ENCODE data around the gene PP2D1. TPM values are rescaled to one million over a fixed set of nuclear protein-coding genes. Genes with fewer than 3 reads are reported as not detected.

The PP2D1 gene
- total and polyA plus RNA-seq, 2 donors (not counting 1 experiment from before 2014, with no cell fraction given): not detected

DNA sequence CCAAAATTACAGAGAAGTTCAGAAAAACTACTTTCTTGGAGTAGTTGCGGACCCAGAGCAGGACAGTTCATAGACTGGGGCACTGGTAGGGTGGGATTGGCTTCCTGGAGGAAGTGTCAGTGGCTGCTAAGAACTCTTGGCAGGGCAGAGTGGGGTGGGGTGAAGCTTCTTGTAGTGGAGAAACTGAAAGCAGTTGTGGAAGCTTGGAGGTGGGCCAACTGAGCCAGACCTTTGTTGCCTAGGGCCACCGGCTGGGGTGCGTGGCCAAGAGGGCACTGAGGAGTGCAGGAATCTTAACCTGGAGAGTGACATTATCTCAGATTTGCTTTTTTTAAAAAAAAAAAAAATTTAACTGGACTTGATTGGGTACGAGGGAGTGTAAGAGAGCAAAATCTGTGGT lies 31.3 kb upstream of the PP2D1 start:
- peak overlapping the region; percentile 34 for H3K4me2 ChIP-seq (ENCODE audit: extremely low read depth, insufficient read depth, low read length)
- TF ChIP-seq, protein P1, sequence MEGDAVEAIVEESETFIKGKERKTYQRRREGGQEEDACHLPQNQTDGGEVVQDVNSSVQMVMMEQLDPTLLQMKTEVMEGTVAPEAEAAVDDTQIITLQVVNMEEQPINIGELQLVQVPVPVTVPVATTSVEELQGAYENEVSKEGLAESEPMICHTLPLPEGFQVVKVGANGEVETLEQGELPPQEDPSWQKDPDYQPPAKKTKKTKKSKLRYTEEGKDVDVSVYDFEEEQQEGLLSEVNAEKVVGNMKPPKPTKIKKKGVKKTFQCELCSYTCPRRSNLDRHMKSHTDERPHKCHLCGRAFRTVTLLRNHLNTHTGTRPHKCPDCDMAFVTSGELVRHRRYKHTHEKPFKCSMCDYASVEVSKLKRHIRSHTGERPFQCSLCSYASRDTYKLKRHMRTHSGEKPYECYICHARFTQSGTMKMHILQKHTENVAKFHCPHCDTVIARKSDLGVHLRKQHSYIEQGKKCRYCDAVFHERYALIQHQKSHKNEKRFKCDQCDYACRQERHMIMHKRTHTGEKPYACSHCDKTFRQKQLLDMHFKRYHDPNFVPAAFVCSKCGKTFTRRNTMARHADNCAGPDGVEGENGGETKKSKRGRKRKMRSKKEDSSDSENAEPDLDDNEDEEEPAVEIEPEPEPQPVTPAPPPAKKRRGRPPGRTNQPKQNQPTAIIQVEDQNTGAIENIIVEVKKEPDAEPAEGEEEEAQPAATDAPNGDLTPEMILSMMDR (conservative IDR thresholded peaks at IDR 0.05 in 1 of 2, IDR thresholded peaks at IDR 0.05 in 1 of 2; ENCODE audit: low read depth in 1 of 2, low read length in 2 of 2): no peak
- no peak for TF ChIP-seq EZH2 (IDR thresholded peaks at IDR 0.05; ENCODE audit: low read length, missing control alignments)
- no peaks in the 10 kb centered on the region for H3K36me3 ChIP-seq (ENCODE audit: control insufficient read depth, insufficient read depth, low read length)
- H3K27ac ChIP-seq (ENCODE audit: insufficient read depth, low read length): peak overlapping the region; percentile 38
- DNase-seq (ENCODE audit: low read depth in 2 of 2): peak; percentile 19 to 61
- H3K4me3 ChIP-seq (replicated peaks in 1 of 4; ENCODE audit: control extremely low read depth in 1 of 4, insufficient read depth in 1 of 4, low read depth in 3 of 4, low read length in 4 of 4): peak overlapping the region in 1 of 4 experiments; percentile 3
- H4K20me1 ChIP-seq (ENCODE audit: control insufficient read depth, extremely low read depth, insufficient read depth, low read length): no peaks in the 10 kb centered on the region
- H3K9ac ChIP-seq (ENCODE audit: insufficient read depth, low read length): no peak overlapping the region
- H3K79me2 ChIP-seq (ENCODE audit: control insufficient read depth, insufficient read depth, low read length): no peaks in the 10 kb centered on the region
- peaks cover 11% of the 10 kb centered on the region for H3K4me1 ChIP-seq (ENCODE audit: control insufficient read depth, extremely low read depth, insufficient read depth, low read length)
- no peak overlapping the region for H2AFZ ChIP-seq (ENCODE audit: low read length)
- no peaks in the 10 kb centered on the region for H3K27me3 ChIP-seq (ENCODE audit: control insufficient read depth, insufficient read depth, low read length)
- no peaks in the 10 kb centered on the region for H3K9me3 ChIP-seq (ENCODE audit: control insufficient read depth, insufficient read depth, low read depth, low read length)

- no peak overlapping the region for H2AFZ ChIP-seq (ENCODE audit: low read length)
- H3K79me2 ChIP-seq (ENCODE audit: control insufficient read depth, insufficient read depth, low read length): no peaks in the 10 kb centered on the region
- H3K4me2 ChIP-seq (ENCODE audit: extremely low read depth, insufficient read depth, low read length): no peak overlapping the region
- peaks cover 7% of the 10 kb centered on the region for H3K4me1 ChIP-seq (ENCODE audit: control insufficient read depth, extremely low read depth, insufficient read depth, low read length)
- H4K20me1 ChIP-seq (ENCODE audit: control insufficient read depth, extremely low read depth, insufficient read depth, low read length): no peaks in the 10 kb centered on the region
- H3K27me3 ChIP-seq (ENCODE audit: control insufficient read depth, insufficient read depth, low read length): no peaks in the 10 kb centered on the region
- no peak for DNase-seq (ENCODE audit: low read depth in 2 of 2)
- H3K9ac ChIP-seq (ENCODE audit: insufficient read depth, low read length): no peak overlapping the region
- no peak overlapping the region for H3K27ac ChIP-seq (ENCODE audit: insufficient read depth, low read length)
- no peak overlapping the region for H3K4me3 ChIP-seq (replicated peaks in 1 of 4; ENCODE audit: control extremely low read depth in 1 of 4, insufficient read depth in 1 of 4, low read depth in 3 of 4, low read length in 4 of 4)
- no peaks in the 10 kb centered on the region for H3K9me3 ChIP-seq (ENCODE audit: control insufficient read depth, insufficient read depth, low read depth, low read length)
- TF ChIP-seq, protein P1 (conservative IDR thresholded peaks at IDR 0.05 in 1 of 2, IDR thresholded peaks at IDR 0.05 in 1 of 2; ENCODE audit: low read depth in 1 of 2, low read length in 2 of 2): no peak
- TF ChIP-seq EZH2 (IDR thresholded peaks at IDR 0.05; ENCODE audit: low read length, missing control alignments): no peak
- no peaks in the 10 kb centered on the region for H3K36me3 ChIP-seq (ENCODE audit: control insufficient read depth, insufficient read depth, low read length)
Measured at GRCh38 chr3:20042331-20042730, 30.3 kb upstream of the PP2D1 start.

DNA sequence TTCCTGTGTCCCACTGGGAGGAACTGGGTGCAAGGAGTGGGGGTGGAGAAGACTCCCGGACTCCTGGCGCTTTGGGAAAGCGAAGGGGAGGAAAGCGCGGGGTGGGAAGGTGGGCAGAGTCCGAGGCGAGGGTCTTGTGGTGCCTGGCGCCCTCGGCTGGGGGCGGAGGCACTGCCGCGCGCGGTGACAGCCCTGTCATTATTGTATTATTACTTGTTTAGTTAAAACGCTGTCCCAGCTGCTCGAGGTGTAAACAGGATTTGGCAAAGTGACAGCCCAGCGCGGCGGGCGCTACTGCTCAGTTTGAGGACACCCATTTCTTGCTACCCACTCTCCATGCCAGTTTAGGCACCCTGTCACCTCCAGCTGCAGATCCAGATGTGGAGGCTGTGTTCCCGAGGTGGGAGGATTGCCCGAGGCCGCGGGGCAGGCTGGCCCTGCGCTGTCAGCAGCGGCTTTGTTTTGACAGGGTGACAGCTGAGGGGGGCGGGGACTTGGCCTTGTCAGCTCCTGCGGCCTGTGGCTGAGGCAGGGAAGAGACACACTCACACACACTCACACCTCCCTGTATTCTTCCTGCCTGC lies 29.2 kb upstream of the PP2D1 start:
- H3K36me3 ChIP-seq (ENCODE audit: control insufficient read depth, insufficient read depth, low read length): no peaks in the 10 kb centered on the region
- TF ChIP-seq EZH2 (IDR thresholded peaks at IDR 0.05; ENCODE audit: low read length, missing control alignments): no peak
- TF ChIP-seq, protein P1 (conservative IDR thresholded peaks at IDR 0.05 in 1 of 2, IDR thresholded peaks at IDR 0.05 in 1 of 2; ENCODE audit: low read depth in 1 of 2, low read length in 2 of 2): no peak
- peak overlapping the region; percentile 92 for H3K4me2 ChIP-seq (ENCODE audit: extremely low read depth, insufficient read depth, low read length)
- peak overlapping the region; percentile 75 to 89 (median 82) for H3K4me3 ChIP-seq (replicated peaks in 1 of 4; ENCODE audit: control extremely low read depth in 1 of 4, insufficient read depth in 1 of 4, low read depth in 3 of 4, low read length in 4 of 4)
- DNase-seq (ENCODE audit: low read depth in 2 of 2): peak; percentile 71 to 75
- H3K27ac ChIP-seq (ENCODE audit: insufficient read depth, low read length): peak overlapping the region; percentile 53
- peaks cover 7% of the 10 kb centered on the region for H3K4me1 ChIP-seq (ENCODE audit: control insufficient read depth, extremely low read depth, insufficient read depth, low read length)
- H3K9ac ChIP-seq (ENCODE audit: insufficient read depth, low read length): no peak overlapping the region
- H3K9me3 ChIP-seq (ENCODE audit: control insufficient read depth, insufficient read depth, low read depth, low read length): no peaks in the 10 kb centered on the region
- peak overlapping the region; percentile 83 for H2AFZ ChIP-seq (ENCODE audit: low read length)
- H3K79me2 ChIP-seq (ENCODE audit: control insufficient read depth, insufficient read depth, low read length): no peaks in the 10 kb centered on the region
- no peaks in the 10 kb centered on the region for H4K20me1 ChIP-seq (ENCODE audit: control insufficient read depth, extremely low read depth, insufficient read depth, low read length)
- H3K27me3 ChIP-seq (ENCODE audit: control insufficient read depth, insufficient read depth, low read length): no peaks in the 10 kb centered on the region
